Endothelial cell of umbilical vein (primary cell): ENCODE measurements around the gene LPCAT3. TPM values are rescaled to one million over a fixed set of nuclear protein-coding genes. Genes with fewer than 3 reads are reported as not detected.
A peak's percentile ranks its signal among the peaks of the same experiment; 100 is the strongest.

Experiments used
- BruUV-seq: library from RNA; stranded (reverse); fragments of 400-500 nt; replicated peaks from 2 replicates; lab custom pipeline; 2021; lab: Mats Ljungman, UMichigan
- CTCF ChIA-PET: fragments of 300-600, 350-600 bp; sonication (Branson Sonifier 250); formaldehyde crosslinking; loops from one replicate; lab custom pipeline; 2021; ENCODE audit warnings: antibody characterized with exemption, inconsistent platforms; lab: Charles Lee
- POLR2A ChIA-PET: fragments of 300-600, 350-600 bp; sonication (Branson Sonifier 250); formaldehyde crosslinking; loops from one replicate; lab custom pipeline; 2021; ENCODE audit warnings: antibody characterized with exemption, inconsistent platforms; lab: Charles Lee
- DNase-seq: peaks from one replicate; pipeline ENCODE4 v3.0.0-alpha.2; 2011; ENCODE audit warnings: low read depth, low spot score
- FAIRE-seq: peaks from 2 replicates; lab custom pipeline; 2011; peaks lifted over from hg19 to GRCh38; lab: Jason Lieb, UNC
- H2AFZ ChIP-seq: 2 replicates; pipeline ENCODE4 v1.6.0; 2012; ENCODE audit warnings: low read depth, low read length, control low read depth, inconsistent platforms
- H3K27ac ChIP-seq: 2 replicates; pipeline ENCODE4 v1.5.1; 2011; ENCODE audit warnings: low read depth, mild to moderate bottlenecking, control low read depth, low read length, moderate library complexity; ENCODE audit not compliant: insufficient read depth
- H3K27me3 ChIP-seq, 2 experiments: 2 replicates each; pipeline versions ENCODE4 v1.6.0 to v1.6.1; 2011; ENCODE audit warnings: low read length in 2 of 2, mixed read lengths in 1 of 2; ENCODE audit not compliant: control insufficient read depth in 2 of 2, insufficient read depth in 2 of 2
- H3K36me3 ChIP-seq, 2 experiments: 2 replicates in 1 of 2; 3 replicates in 1 of 2; pipeline ENCODE4 v1.5.1; 2011; ENCODE audit warnings: low read length in 2 of 2, mild to moderate bottlenecking in 1 of 2, moderate library complexity in 1 of 2; ENCODE audit not compliant: control insufficient read depth in 2 of 2, insufficient read depth in 2 of 2; ENCODE audit errors: extremely low read depth in 1 of 2
- H3K4me1 ChIP-seq: 3 replicates; pipeline ENCODE4 v1.5.1; 2011; ENCODE audit warnings: mild to moderate bottlenecking, low read length; ENCODE audit not compliant: control insufficient read depth, insufficient read depth; ENCODE audit errors: extremely low read depth
- H3K4me2 ChIP-seq: 2 replicates; pipeline ENCODE4 v1.6.1; 2011; ENCODE audit warnings: low read length, control low read depth, mixed read lengths; ENCODE audit not compliant: insufficient read depth
- H3K4me3 ChIP-seq, 3 experiments: fragments of 200-600 bp in 1 of 3; sonication (generic), shearing (Covaris generic) in 1 of 3; replicated peaks in 1 of 3; 2 replicates each; pipeline ENCODE4 v1.5.1; 2011 to 2016; ENCODE audit warnings: control low read depth in 3 of 3, low read length in 3 of 3, mild to moderate bottlenecking in 2 of 3, inconsistent platforms in 1 of 3, low read depth in 1 of 3, moderate library complexity in 1 of 3; ENCODE audit not compliant: insufficient read depth in 1 of 3
- H3K79me2 ChIP-seq: 2 replicates; pipeline ENCODE4 v1.6.0; 2012; ENCODE audit warnings: low read length, inconsistent platforms; ENCODE audit not compliant: control insufficient read depth, insufficient read depth
- H3K9ac ChIP-seq: replicated peaks from 2 replicates; pipeline ENCODE3; 2011; ENCODE audit warnings: low read length, control low read depth; ENCODE audit not compliant: insufficient read depth; ENCODE audit errors: extremely low read depth
- H3K9me1 ChIP-seq: replicated peaks from 3 replicates; pipeline ENCODE4 v1.6.0; 2011; ENCODE audit warnings: mild to moderate bottlenecking, low read length; ENCODE audit not compliant: control insufficient read depth, insufficient read depth; ENCODE audit errors: extremely low read depth
- H3K9me3 ChIP-seq: replicated peaks from 2 replicates; pipeline ENCODE4 v1.5.1; 2012; ENCODE audit warnings: low read length, inconsistent platforms; ENCODE audit not compliant: control insufficient read depth, insufficient read depth
- H4K20me1 ChIP-seq: replicated peaks from 2 replicates; pipeline ENCODE3; 2011; ENCODE audit warnings: mild to moderate bottlenecking, low read length; ENCODE audit not compliant: control insufficient read depth, insufficient read depth; ENCODE audit errors: extremely low read depth
- EZH2 ChIP-seq: IDR thresholded peaks from 2 replicates; pipeline ENCODE4 v1.6.1; 2012; ENCODE audit warnings: borderline replicate concordance, low read depth, mild to moderate bottlenecking, moderate library complexity, low read length, inconsistent platforms; ENCODE audit not compliant: severe bottlenecking
- JUN ChIP-seq: IDR thresholded peaks from 2 replicates; pipeline ENCODE4 v1.6.1; 2011; ENCODE audit warnings: borderline replicate concordance, low read depth; ENCODE audit not compliant: insufficient read length, insufficient read depth
- MYC ChIP-seq: IDR thresholded peaks from one replicate; pipeline ENCODE4 v1.6.1; 2011; ENCODE audit warnings: mild to moderate bottlenecking, low read depth, low read length
- POLR2A ChIP-seq: IDR thresholded peaks from 2 replicates; pipeline ENCODE4 v1.6.1; 2012; ENCODE audit warnings: low read depth, mild to moderate bottlenecking, control low read depth, low read length
- POLR2AphosphoS5 ChIP-seq: IDR thresholded peaks from 2 replicates; pipeline ENCODE4 v1.6.1; 2012; ENCODE audit warnings: low read depth, mild to moderate bottlenecking, control low read depth, low read length, moderate library complexity; ENCODE audit not compliant: insufficient read depth
- dilution Hi-C: fragments of 300-500 bp; cut with MboI; formaldehyde crosslinking; loops from one replicate; pipeline ENCODE4 v1.15.0; 2019; ENCODE audit warnings: low sequenced_read_pairs; ENCODE audit not compliant: extremely low pct_ligation_motif_present
- intact Hi-C: fragments of 100-400 bp; cut with micrococcal nuclease; formaldehyde crosslinking; loops from one replicate; pipeline ENCODE4 v1.10.0; 2022
- polyA plus RNA-seq, 4 experiments: library from polyadenylated mRNA; depleted of rRNA in 3 of 4; stranded (reverse) in 3 of 4; unstranded in 1 of 4; fragments of >200 nt; gene quantifications; 2 replicates each; pipeline versions ENCODE4 v1.2.1 to v1.2.3, GENCODE V29; 2011 to 2012; ENCODE audit warnings: missing spikeins in 1 of 4
- total RNA-seq: library from RNA; stranded (reverse); gene quantifications from 2 replicates; pipeline ENCODE4 v1.2.3, GENCODE V29; 2021
- TF ChIP-seq, protein P1 (sequence below), 2 donors: IDR thresholded peaks; 1 replicate in 1 of 2; 2 replicates in 1 of 2; pipeline ENCODE4 v1.5.1; 2011; ENCODE audit warnings: low read length in 2 of 2, mild to moderate bottlenecking in 2 of 2, moderate library complexity in 2 of 2, control low read depth in 1 of 2, inconsistent platforms in 1 of 2, low read depth in 1 of 2; ENCODE audit not compliant: insufficient read depth in 1 of 2; ENCODE audit errors: extremely low read depth in 1 of 2

LPCAT3 gene
- total and polyA plus RNA-seq, 2 donors (not counting 3 experiments of a cell fraction or from before 2014, with no cell fraction given), result 29.5 to 36.0 TPM

- Histone ChIP-seq H3K36me3 (peaks cover 20 to 38% of the 10 kb centered on the region in 2 experiments), H3K4me1 (no peaks in the 10 kb centered on the region), H2AFZ (no peak overlapping the region), H3K9me1 (no peaks in the 10 kb centered on the region), H3K9me3 (no peaks in the 10 kb centered on the region), H3K9ac (no peak overlapping the region), H4K20me1 (no peaks in the 10 kb centered on the region), H3K27me3 (no peaks in the 10 kb centered on the region), H3K4me3 (no peak overlapping the region), H3K27ac (no peak overlapping the region), H3K79me2 (no peaks in the 10 kb centered on the region), H3K4me2 (no peak overlapping the region)
- dilution Hi-C loops (no loop called here), intact Hi-C loops (no loop called here)
- TF ChIP-seq POLR2AphosphoS5, result no peak
- TF ChIP-seq POLR2A, result no peak
- ChIA-PET POLR2A (no interaction called here), CTCF (no interaction called here)
- FAIRE-seq, result no peak
- BruUV-seq, result no TSS peak
- DNase-seq, result no peak
Measured at GRCh38 chr12:6978611-6979011, 39.7 kb downstream of the LPCAT3 start.

GRCh38 chr12:6978188-6978587, 40.1 kb downstream of the LPCAT3 start:
- H3K79me2 ChIP-seq, result no peaks in the 10 kb centered on the region
- POLR2A ChIA-PET, result interaction anchor here (0.6 kb wide), 1 partner anchor 38 kb away, joined by 4 read pairs; no protein-coding TSS in a partner anchor

More at GRCh38 chr12:6978188-6978587, 40.1 kb downstream of the LPCAT3 start:
- no peak overlapping the region for H3K4me3 ChIP-seq
- H3K9ac ChIP-seq, result no peak overlapping the region
- dilution Hi-C loops (no loop called here), intact Hi-C loops (no loop called here)
- FAIRE-seq, result no peak
- H3K27ac ChIP-seq, result no peak overlapping the region
- H4K20me1 ChIP-seq, result no peaks in the 10 kb centered on the region
- no peak for DNase-seq
- CTCF ChIA-PET, result interaction anchor here (1.2 kb wide), 2 partner anchors 20 to 34 kb away, joined by 3 to 4 read pairs; no protein-coding TSS in a partner anchor
- H3K9me1 ChIP-seq, result no peaks in the 10 kb centered on the region
- no peaks in the 10 kb centered on the region for H3K27me3 ChIP-seq
- no peaks in the 10 kb centered on the region for H3K4me1 ChIP-seq
- no peaks in the 10 kb centered on the region for H3K9me3 ChIP-seq
- TF ChIP-seq POLR2AphosphoS5, result peak; percentile 1
- TF ChIP-seq POLR2A, result peak; percentile 32
- TF ChIP-seq JUN, result no peak
- TF ChIP-seq, protein P1, sequence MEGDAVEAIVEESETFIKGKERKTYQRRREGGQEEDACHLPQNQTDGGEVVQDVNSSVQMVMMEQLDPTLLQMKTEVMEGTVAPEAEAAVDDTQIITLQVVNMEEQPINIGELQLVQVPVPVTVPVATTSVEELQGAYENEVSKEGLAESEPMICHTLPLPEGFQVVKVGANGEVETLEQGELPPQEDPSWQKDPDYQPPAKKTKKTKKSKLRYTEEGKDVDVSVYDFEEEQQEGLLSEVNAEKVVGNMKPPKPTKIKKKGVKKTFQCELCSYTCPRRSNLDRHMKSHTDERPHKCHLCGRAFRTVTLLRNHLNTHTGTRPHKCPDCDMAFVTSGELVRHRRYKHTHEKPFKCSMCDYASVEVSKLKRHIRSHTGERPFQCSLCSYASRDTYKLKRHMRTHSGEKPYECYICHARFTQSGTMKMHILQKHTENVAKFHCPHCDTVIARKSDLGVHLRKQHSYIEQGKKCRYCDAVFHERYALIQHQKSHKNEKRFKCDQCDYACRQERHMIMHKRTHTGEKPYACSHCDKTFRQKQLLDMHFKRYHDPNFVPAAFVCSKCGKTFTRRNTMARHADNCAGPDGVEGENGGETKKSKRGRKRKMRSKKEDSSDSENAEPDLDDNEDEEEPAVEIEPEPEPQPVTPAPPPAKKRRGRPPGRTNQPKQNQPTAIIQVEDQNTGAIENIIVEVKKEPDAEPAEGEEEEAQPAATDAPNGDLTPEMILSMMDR (IDR thresholded peaks at IDR 0.05; ENCODE audit: extremely low read depth in 1 of 2, insufficient read depth in 1 of 2, low read depth in 1 of 2, low read length in 2 of 2), result no peak
- TF ChIP-seq MYC, result no peak
- no peak for TF ChIP-seq EZH2
- peaks cover 20 to 38% of the 10 kb centered on the region in 2 experiments for H3K36me3 ChIP-seq
- H2AFZ ChIP-seq, result no peak overlapping the region
- H3K4me2 ChIP-seq, result no peak overlapping the region
- BruUV-seq, result no TSS peak
